ENCODE data around the gene CIB4.

The CIB4 gene

GRCh38 chr2:26537826-26538475 lies 103.2 kb downstream of the CIB4 start:
- no peak for DNase-seq

GRCh38 chr2:26537069-26537825 lies 103.9 kb downstream of the CIB4 start:
- no peak for DNase-seq

GRCh38 chr2:26536371-26537068 lies 104.6 kb downstream of the CIB4 start:
- DNase-seq, result no peak

- DNase-seq, result no peak
Observed at GRCh38 chr2:26535663-26536275, 105.4 kb downstream of the CIB4 start.

- no peak for DNase-seq
Observed at GRCh38 chr2:26534865-26535662, 106.1 kb downstream of the CIB4 start.

- DNase-seq, result no peak
Observed at GRCh38 chr2:26534098-26534864, 106.9 kb downstream of the CIB4 start.

- DNase-seq, result no peak
Observed at GRCh38 chr2:26533661-26534060, 107.5 kb downstream of the CIB4 start.

GRCh38 chr2:26532301-26533250 lies 108.6 kb downstream of the CIB4 start:
- no peak for DNase-seq

Measured in stimulated activated CD4-positive, alpha-beta T cell treated with anti-CD3 and anti-CD28 coated beads, Interleukin-4, amount 100 ng/mL, for 24 hours (primary cell).